ENCODE measurements around the gene SV2C. TPM values are rescaled to one million over a fixed set of nuclear protein-coding genes. Genes with fewer than 3 reads are reported as not detected.
"Not testable (repeated sequence)": the region's sequence is repeated elsewhere in the genome, so short reads cannot be mapped to it uniquely, and the experiment has no call there.

SV2C gene
- total and polyA plus RNA-seq, 2 donors (not counting 1 experiment from before 2014, with no cell fraction given) = not detected

DNA sequence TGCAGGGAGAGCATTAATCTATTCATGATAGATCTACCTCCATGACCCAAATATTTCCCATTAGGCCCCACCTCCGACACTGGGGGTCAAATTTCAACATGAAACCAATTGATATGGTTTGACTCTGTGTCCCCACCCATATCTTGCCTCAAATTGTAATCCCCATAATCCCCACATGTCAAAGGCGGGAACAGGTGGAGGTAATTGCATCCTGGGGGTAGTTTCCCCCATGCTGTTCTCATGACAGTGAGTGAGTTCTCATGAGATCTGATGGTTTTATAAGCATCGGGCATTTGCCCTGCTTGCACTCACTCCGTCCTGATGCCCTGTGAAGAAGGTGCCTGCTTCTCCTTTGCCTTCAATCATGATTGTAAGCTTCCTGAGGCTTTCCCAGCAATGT, 153.5 kb downstream of the SV2C start:
- DNase-seq (ENCODE audit: low read depth in 2 of 2) = no peak
- Histone ChIP-seq H2AFZ (ENCODE audit: low read length) (no peak overlapping the region), H3K4me3 (replicated peaks in 1 of 4; ENCODE audit: control extremely low read depth in 1 of 4, insufficient read depth in 1 of 4, low read depth in 3 of 4, low read length in 4 of 4) (no peak overlapping the region), H3K4me1 (ENCODE audit: control insufficient read depth, extremely low read depth, insufficient read depth, low read length) (no peaks in the 10 kb centered on the region), H4K20me1 (ENCODE audit: control insufficient read depth, extremely low read depth, insufficient read depth, low read length) (no peaks in the 10 kb centered on the region), H3K9me3 (ENCODE audit: control insufficient read depth, insufficient read depth, low read depth, low read length) (no peaks in the 10 kb centered on the region), H3K4me2 (ENCODE audit: extremely low read depth, insufficient read depth, low read length) (no peak overlapping the region), H3K36me3 (ENCODE audit: control insufficient read depth, insufficient read depth, low read length) (no peaks in the 10 kb centered on the region), H3K79me2 (ENCODE audit: control insufficient read depth, insufficient read depth, low read length) (no peaks in the 10 kb centered on the region), H3K27me3 (ENCODE audit: control insufficient read depth, insufficient read depth, low read length) (no peaks in the 10 kb centered on the region), H3K9ac (ENCODE audit: insufficient read depth, low read length) (no peak overlapping the region), H3K27ac (ENCODE audit: insufficient read depth, low read length) (no peak overlapping the region)
- TF ChIP-seq EZH2 (IDR thresholded peaks at IDR 0.05; ENCODE audit: low read length, missing control alignments) = no peak
- TF ChIP-seq, protein P1, sequence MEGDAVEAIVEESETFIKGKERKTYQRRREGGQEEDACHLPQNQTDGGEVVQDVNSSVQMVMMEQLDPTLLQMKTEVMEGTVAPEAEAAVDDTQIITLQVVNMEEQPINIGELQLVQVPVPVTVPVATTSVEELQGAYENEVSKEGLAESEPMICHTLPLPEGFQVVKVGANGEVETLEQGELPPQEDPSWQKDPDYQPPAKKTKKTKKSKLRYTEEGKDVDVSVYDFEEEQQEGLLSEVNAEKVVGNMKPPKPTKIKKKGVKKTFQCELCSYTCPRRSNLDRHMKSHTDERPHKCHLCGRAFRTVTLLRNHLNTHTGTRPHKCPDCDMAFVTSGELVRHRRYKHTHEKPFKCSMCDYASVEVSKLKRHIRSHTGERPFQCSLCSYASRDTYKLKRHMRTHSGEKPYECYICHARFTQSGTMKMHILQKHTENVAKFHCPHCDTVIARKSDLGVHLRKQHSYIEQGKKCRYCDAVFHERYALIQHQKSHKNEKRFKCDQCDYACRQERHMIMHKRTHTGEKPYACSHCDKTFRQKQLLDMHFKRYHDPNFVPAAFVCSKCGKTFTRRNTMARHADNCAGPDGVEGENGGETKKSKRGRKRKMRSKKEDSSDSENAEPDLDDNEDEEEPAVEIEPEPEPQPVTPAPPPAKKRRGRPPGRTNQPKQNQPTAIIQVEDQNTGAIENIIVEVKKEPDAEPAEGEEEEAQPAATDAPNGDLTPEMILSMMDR (conservative IDR thresholded peaks at IDR 0.05 in 1 of 2, IDR thresholded peaks at IDR 0.05 in 1 of 2; ENCODE audit: low read depth in 1 of 2, low read length in 2 of 2) = no peak

DNA sequence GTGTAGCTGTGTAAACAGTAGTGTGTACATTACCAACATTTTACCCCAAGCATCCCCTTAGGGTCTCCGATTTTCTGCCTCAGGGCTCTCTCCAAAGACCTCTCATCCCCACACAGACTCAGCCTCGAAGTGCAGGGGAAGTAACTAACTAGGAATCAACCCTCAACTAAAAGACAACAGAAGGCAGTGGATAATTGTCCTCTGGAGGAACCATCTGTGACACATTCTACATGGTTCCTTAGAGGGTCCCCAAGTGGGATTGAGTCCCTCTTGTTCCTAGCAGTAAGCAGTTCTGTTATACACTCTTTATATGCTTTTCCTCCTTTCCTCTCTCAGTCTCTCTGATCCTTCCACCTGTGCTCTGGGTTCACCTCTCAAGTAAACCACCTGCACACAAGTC, 157.2 kb downstream of the SV2C start:
- Histone ChIP-seq H3K4me1 (ENCODE audit: control insufficient read depth, extremely low read depth, insufficient read depth, low read length) (no peaks in the 10 kb centered on the region), H3K27me3 (ENCODE audit: control insufficient read depth, insufficient read depth, low read length) (no peaks in the 10 kb centered on the region), H4K20me1 (ENCODE audit: control insufficient read depth, extremely low read depth, insufficient read depth, low read length) (no peaks in the 10 kb centered on the region), H3K79me2 (ENCODE audit: control insufficient read depth, insufficient read depth, low read length) (no peaks in the 10 kb centered on the region), H3K9me3 (ENCODE audit: control insufficient read depth, insufficient read depth, low read depth, low read length) (no peaks in the 10 kb centered on the region), H2AFZ (ENCODE audit: low read length) (no peak overlapping the region), H3K9ac (ENCODE audit: insufficient read depth, low read length) (no peak overlapping the region), H3K27ac (ENCODE audit: insufficient read depth, low read length) (no peak overlapping the region), H3K4me3 (replicated peaks in 1 of 4; ENCODE audit: control extremely low read depth in 1 of 4, insufficient read depth in 1 of 4, low read depth in 3 of 4, low read length in 4 of 4) (no peak overlapping the region), H3K36me3 (ENCODE audit: control insufficient read depth, insufficient read depth, low read length) (no peaks in the 10 kb centered on the region), H3K4me2 (ENCODE audit: extremely low read depth, insufficient read depth, low read length) (no peak overlapping the region)
- DNase-seq (ENCODE audit: low read depth in 2 of 2) = no peak
- TF ChIP-seq, protein P1 (conservative IDR thresholded peaks at IDR 0.05 in 1 of 2, IDR thresholded peaks at IDR 0.05 in 1 of 2; ENCODE audit: low read depth in 1 of 2, low read length in 2 of 2) = no peak
- no peak for TF ChIP-seq EZH2 (IDR thresholded peaks at IDR 0.05; ENCODE audit: low read length, missing control alignments)

DNA sequence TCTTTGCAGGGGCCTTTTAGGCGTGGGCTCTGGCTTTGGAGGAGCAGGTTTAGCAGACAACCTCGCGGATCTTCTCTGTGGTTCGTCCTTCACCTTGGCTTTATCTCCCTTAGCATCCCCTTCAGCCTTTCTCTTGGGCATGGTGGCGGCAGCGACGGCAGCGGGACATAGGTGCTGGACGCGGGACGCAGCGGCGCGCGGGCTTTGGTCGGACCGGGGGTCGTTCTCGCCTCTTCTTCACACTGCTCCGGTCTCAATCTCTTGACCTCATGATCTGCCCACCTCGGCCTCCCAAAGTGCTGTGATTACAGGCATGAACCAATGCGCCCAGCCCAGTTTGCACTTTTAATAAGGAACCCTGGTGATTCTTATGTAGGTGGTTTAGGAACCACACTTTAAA, 159.0 kb downstream of the SV2C start:
- H3K9ac ChIP-seq (ENCODE audit: insufficient read depth, low read length); DNase-seq (ENCODE audit: low read depth in 2 of 2); H3K9me3 ChIP-seq (ENCODE audit: control insufficient read depth, insufficient read depth, low read depth, low read length); H4K20me1 ChIP-seq (ENCODE audit: control insufficient read depth, extremely low read depth, insufficient read depth, low read length); H3K27me3 ChIP-seq (ENCODE audit: control insufficient read depth, insufficient read depth, low read length); H3K4me1 ChIP-seq (ENCODE audit: control insufficient read depth, extremely low read depth, insufficient read depth, low read length); H3K36me3 ChIP-seq (ENCODE audit: control insufficient read depth, insufficient read depth, low read length); H3K27ac ChIP-seq (ENCODE audit: insufficient read depth, low read length); H2AFZ ChIP-seq (ENCODE audit: low read length); H3K79me2 ChIP-seq (ENCODE audit: control insufficient read depth, insufficient read depth, low read length); H3K4me3 ChIP-seq (replicated peaks in 1 of 4; ENCODE audit: control extremely low read depth in 1 of 4, insufficient read depth in 1 of 4, low read depth in 3 of 4, low read length in 4 of 4); H3K4me2 ChIP-seq (ENCODE audit: extremely low read depth, insufficient read depth, low read length): not testable (repeated sequence)

All from fibroblast of lung (primary cell).